GM19452 (cell line): ENCODE data around the gene HEXB.
"Not testable (repeated sequence)": the region's sequence is repeated elsewhere in the genome, so short reads cannot be mapped to it uniquely, and the experiment has no call there.

Experiments
- ATAC-seq: cut with Tn5 transposase; IDR thresholded peaks from one replicate; pipeline ENCODE4 v1.9.1; 2021; ENCODE audit not compliant: unreplicated experiment

Gene HEXB

GRCh38 chr5:74725331-74725730 lies 40.3 kb downstream of the HEXB start:
- ATAC-seq: no peak

DNA sequence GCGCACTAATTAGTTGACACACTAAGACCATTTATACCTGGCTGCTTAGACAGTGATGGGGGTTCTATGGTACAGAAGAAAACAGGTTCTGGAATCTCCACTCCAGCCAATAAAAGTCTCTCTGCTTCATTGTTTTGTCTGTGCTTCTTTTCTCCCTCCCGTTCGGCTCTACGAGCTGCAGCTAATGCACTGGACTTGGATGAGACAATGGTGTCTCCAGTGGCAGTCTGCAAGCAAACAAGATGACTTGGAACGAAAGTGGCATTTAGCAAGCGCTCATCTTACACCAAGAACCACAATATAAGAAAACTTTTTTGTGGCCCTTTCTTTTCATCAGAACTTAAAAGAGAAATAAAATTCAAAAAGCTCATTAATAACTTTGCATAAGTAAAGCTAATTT lies 51.7 kb downstream of the HEXB start:
- no peak for ATAC-seq

GRCh38 chr5:74738406-74738805 lies 53.4 kb downstream of the HEXB start:
- no peak for ATAC-seq

- ATAC-seq: not testable (repeated sequence)
Observed at GRCh38 chr5:74748742-74749141, 63.7 kb downstream of the HEXB start.

DNA sequence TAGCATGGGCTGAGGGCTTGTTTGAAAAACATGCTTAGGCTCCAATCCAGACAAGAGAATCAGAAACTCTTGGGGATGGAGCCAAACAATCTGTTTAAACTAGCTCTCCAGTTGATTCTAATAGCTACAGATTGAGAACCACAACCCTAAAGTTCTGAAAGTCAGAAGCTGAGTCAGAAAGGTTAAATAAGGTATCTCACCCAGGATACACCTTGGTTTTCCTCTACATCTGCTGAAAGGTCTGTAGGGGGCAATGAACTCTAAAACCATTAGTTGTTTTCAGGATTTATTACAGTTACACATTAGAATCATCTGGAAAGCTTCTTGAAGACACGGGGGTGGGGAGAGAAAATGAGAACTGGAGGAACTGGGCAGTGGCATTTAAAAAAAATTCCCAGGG lies 76.2 kb downstream of the HEXB start:
- ATAC-seq: no peak

DNA sequence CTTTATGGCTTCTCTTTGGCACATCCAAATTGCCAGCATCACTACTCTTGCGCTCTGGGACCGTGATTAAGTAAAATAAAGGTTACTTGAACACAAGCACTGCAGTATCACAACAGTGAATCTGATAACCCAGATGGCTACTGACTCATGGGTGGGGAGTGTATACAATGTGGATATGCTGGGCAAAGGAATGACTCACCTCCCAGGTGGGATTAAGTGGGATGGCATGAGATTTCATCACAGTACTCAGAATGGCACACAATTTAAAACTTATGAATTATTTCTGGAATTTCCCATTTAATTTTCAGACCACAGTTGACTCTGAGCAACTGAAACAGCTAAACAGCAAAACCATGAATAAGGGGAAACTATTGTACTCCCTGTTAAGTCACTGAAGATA lies 77.6 kb downstream of the HEXB start:
- no peak for ATAC-seq

DNA sequence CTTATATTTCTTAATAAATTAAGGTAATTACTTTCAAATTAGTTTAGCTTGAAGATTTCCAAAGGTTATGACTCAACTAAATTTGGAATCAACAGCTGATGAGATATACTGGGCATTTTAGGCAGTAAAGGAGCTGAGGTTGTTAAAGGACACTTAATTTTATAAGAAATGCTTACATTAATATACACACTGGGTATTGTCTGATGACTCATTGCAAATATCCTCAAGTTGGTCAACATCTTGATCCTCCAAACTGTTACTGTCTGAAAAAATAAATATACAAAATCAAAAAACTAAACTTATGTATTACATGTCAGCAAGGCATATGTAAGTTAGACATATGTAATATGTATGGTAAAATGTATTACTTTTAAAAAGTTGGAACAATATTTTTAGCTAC lies 78.5 kb downstream of the HEXB start:
- no peak for ATAC-seq

DNA sequence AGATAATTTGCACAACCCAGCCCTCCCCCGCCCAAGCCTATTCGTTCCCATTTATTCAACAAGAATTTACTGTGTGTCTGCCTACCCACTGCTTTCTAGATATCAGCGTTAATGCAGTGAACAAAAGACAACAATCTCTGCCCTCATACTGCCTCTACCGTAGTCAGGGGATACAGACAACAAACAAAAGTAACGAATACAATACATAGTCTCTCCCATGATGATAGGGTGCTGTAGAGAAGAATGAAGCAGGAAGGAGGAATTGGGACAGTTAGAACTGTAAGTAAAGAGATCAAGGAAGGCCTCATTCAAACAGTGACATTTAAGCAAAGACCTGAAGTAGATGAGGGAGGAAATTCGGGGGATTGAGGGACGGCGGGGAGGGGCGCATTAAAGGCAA lies 80.2 kb downstream of the HEXB start:
- ATAC-seq: no peak

- no peak for ATAC-seq
Observed at GRCh38 chr5:74765929-74766328, 80.9 kb downstream of the HEXB start.

DNA sequence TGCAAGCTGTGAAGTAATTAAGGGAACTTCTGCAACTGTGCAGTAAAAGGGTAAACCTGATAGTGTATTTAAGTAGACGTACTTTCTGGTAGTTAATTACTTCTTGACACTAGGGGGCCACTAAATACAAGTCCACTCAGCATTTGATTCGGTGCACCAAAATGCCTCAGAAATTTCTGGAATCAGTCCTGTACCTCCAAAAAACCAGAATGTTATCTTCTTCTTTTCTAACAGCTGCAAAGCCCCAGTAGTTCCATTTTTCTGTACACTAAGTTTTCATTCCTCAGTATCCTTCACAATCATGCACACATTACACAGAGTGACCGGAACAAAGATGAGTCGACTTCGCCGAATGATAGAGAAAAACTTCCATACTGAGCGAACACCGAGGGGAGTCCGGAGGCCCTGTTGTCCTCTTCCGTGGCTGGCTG lies 81.4 kb downstream of the HEXB start:
- ATAC-seq: peak; percentile 35

GRCh38 chr5:74766849-74767578 lies 82.0 kb downstream of the HEXB start, which contains the start of the genes GFM2 and NSA2:
GFM2 (minus strand) TSS chr5:74767117; CDS start chr5:74763742, 3,375 bp downstream.
NSA2 (plus strand) TSS chr5:74767249; CDS start chr5:74767361, 112 bp downstream.
- ATAC-seq: peak; percentile 84

- peak; percentile 23 for ATAC-seq
Observed at GRCh38 chr5:74767579-74767913, 82.5 kb downstream of the HEXB start.
